Activated T-helper 1 cell treated with anti-CD3 and anti-CD28 coated beads, Interleukin-12 subunit alpha, Interleukin-12 subunit beta, Interleukin-2, Interleukin-4 antibody, amounts not matched to agents 30 ng/mL and 10 ng/mL and 1 ng/mL, durations not matched to agents 14 hours and 24 hours and 36 hours (primary cell): ENCODE results near the gene RBM27. TPM values are rescaled to one million over a fixed set of nuclear protein-coding genes. Genes with fewer than 3 reads are reported as not detected.
"Not testable (repeated sequence)": the region's sequence is repeated elsewhere in the genome, so short reads cannot be mapped to it uniquely, and the experiment has no call there.

Source experiments
- DNase-seq: peaks from one replicate; pipeline ENCODE4 v3.0.0; 2021; ENCODE audit warnings: low spot score
- H3K27ac Mint-ChIP-seq: one replicate; pipeline ENCODE4 v1.8.0; 2021; ENCODE audit warnings: mild to moderate bottlenecking, mixed read lengths
- H3K27me3 Mint-ChIP-seq: one replicate; pipeline ENCODE4 v1.8.0; 2022; ENCODE audit warnings: mild to moderate bottlenecking, moderate library complexity, mixed read lengths; ENCODE audit not compliant: insufficient read depth
- H3K36me3 Mint-ChIP-seq: one replicate; pipeline ENCODE4 v1.8.0; 2021; ENCODE audit warnings: low read depth, mixed read lengths
- H3K4me1 Mint-ChIP-seq: one replicate; pipeline ENCODE4 v1.8.0; 2021; ENCODE audit warnings: low read depth, mixed read lengths
- H3K4me3 Mint-ChIP-seq: one replicate; pipeline ENCODE4 v1.8.0; 2021; ENCODE audit warnings: mild to moderate bottlenecking, moderate library complexity, mixed read lengths
- H3K9me3 Mint-ChIP-seq: one replicate; pipeline ENCODE4 v1.8.0; 2021; ENCODE audit warnings: mixed read lengths
- intact Hi-C: fragments of 100-400 bp; cut with micrococcal nuclease; formaldehyde crosslinking; loops from one replicate; pipeline ENCODE4 v1.15.1; 2024
- total RNA-seq: library from RNA; stranded (reverse); gene quantifications from 2 replicates; pipeline ENCODE4 v1.2.3, GENCODE V29; 2022

RBM27 gene
- 31.2 and 33.5 TPM in 2 replicates for total RNA-seq

GRCh38 chr5:146203011-146203871 lies at the start of gene RBM27:
RBM27 (plus strand) TSS chr5:146203605; CDS start chr5:146203766, 161 bp downstream.
- Mint-ChIP-seq H3K27me3 (no peaks in the 10 kb centered on the region), H3K4me3 (no peak within 1 kb of the TSS), H3K36me3 (no peaks in the 10 kb centered on the region), H3K9me3 (no peaks in the 10 kb centered on the region), H3K4me1 (no peaks in the 10 kb centered on the region), H3K27ac (no peak within 1 kb of the TSS)
- intact Hi-C loops = loop anchor here (1.0 to 2.0 kb wide), 5 partner anchors 21 to 266 kb away; partner anchors contain the start of genes LARS1, SH3RF2 and TCERG1
- peak; percentile 97 for DNase-seq

- intact Hi-C loops = loop anchor here (5.0 kb wide), 1 partner anchor 36 kb away; no protein-coding TSS in a partner anchor
- no peak for DNase-seq
- no peak overlapping the region for H3K27ac Mint-ChIP-seq
- H3K4me3 Mint-ChIP-seq = no peak overlapping the region
- H3K4me1 Mint-ChIP-seq = peaks cover 6% of the 10 kb centered on the region
- no peaks in the 10 kb centered on the region for H3K9me3 Mint-ChIP-seq
- peaks cover 52% of the 10 kb centered on the region for H3K36me3 Mint-ChIP-seq
- no peaks in the 10 kb centered on the region for H3K27me3 Mint-ChIP-seq
Measured at GRCh38 chr5:146158255-146158654, 45.1 kb upstream of the RBM27 start.

- intact Hi-C loops = loop anchor here (10.0 kb wide), 1 partner anchor 100 kb away; no protein-coding TSS in a partner anchor
- DNase-seq = no peak
- peaks cover 60% of the 10 kb centered on the region for H3K36me3 Mint-ChIP-seq
- H3K4me1 Mint-ChIP-seq = peaks cover 4% of the 10 kb centered on the region
- H3K27me3 Mint-ChIP-seq = no peaks in the 10 kb centered on the region
- no peaks in the 10 kb centered on the region for H3K9me3 Mint-ChIP-seq
- no peak overlapping the region for H3K4me3 Mint-ChIP-seq
- no peak overlapping the region for H3K27ac Mint-ChIP-seq
Measured at GRCh38 chr5:146164382-146164781, 39.0 kb upstream of the RBM27 start.

GRCh38 chr5:146165460-146165859 lies 37.9 kb upstream of the RBM27 start:
- peaks cover 4% of the 10 kb centered on the region for H3K4me1 Mint-ChIP-seq
- H3K4me3 Mint-ChIP-seq = no peak overlapping the region

GRCh38 chr5:146165903-146166302 lies 37.5 kb upstream of the RBM27 start:
- Mint-ChIP-seq H3K27me3 (no peaks in the 10 kb centered on the region), H3K4me3 (no peak overlapping the region), H3K9me3 (no peaks in the 10 kb centered on the region), H3K36me3 (peaks cover 61% of the 10 kb centered on the region), H3K27ac (no peak overlapping the region), H3K4me1 (peaks cover 4% of the 10 kb centered on the region)
- intact Hi-C loops = loop anchor here (5.0 to 10.0 kb wide), 3 partner anchors 39 to 316 kb away; no protein-coding TSS in a partner anchor
- DNase-seq = no peak

More at GRCh38 chr5:146165460-146165859, 37.9 kb upstream of the RBM27 start:
- intact Hi-C loops = loop anchor here (5.0 to 10.0 kb wide), 3 partner anchors 38 to 317 kb away; no protein-coding TSS in a partner anchor
- Mint-ChIP-seq H3K36me3 (peaks cover 59% of the 10 kb centered on the region), H3K27ac (no peak overlapping the region), H3K9me3 (no peaks in the 10 kb centered on the region), H3K27me3 (no peaks in the 10 kb centered on the region)
- DNase-seq = no peak

GRCh38 chr5:146169076-146169475 lies 34.3 kb upstream of the RBM27 start:
- Mint-ChIP-seq H3K4me3 (no peak overlapping the region), H3K36me3 (peaks cover 51% of the 10 kb centered on the region), H3K27me3 (no peaks in the 10 kb centered on the region), H3K9me3 (no peaks in the 10 kb centered on the region), H3K27ac (no peak overlapping the region), H3K4me1 (peaks cover 17% of the 10 kb centered on the region)
- intact Hi-C loops = loop anchor here (5.0 to 10.0 kb wide), 3 partner anchors 42 to 313 kb away; no protein-coding TSS in a partner anchor
- DNase-seq = no peak

- H3K36me3 Mint-ChIP-seq = peaks cover 35% of the 10 kb centered on the region
- not testable (repeated sequence) for H3K9me3 Mint-ChIP-seq, H3K4me3 Mint-ChIP-seq, H3K27me3 Mint-ChIP-seq, H3K27ac Mint-ChIP-seq, DNase-seq
- intact Hi-C loops = loop anchor here (5.0 kb wide), 1 partner anchor 34 kb away; no protein-coding TSS in a partner anchor
- peaks cover 13% of the 10 kb centered on the region for H3K4me1 Mint-ChIP-seq
Measured at GRCh38 chr5:146173049-146173448, 30.4 kb upstream of the RBM27 start.

GRCh38 chr5:146173597-146173996 lies 29.8 kb upstream of the RBM27 start:
- Mint-ChIP-seq H3K36me3 (peaks cover 33% of the 10 kb centered on the region), H3K27ac (peak overlapping the region; percentile 9), H3K9me3 (no peaks in the 10 kb centered on the region), H3K4me1 (peaks cover 15% of the 10 kb centered on the region), H3K4me3 (no peak overlapping the region), H3K27me3 (no peaks in the 10 kb centered on the region)
- DNase-seq = no peak
- intact Hi-C loops = loop anchor here (5.0 kb wide), 1 partner anchor 34 kb away; no protein-coding TSS in a partner anchor

GRCh38 chr5:146176805-146177204 lies 26.6 kb upstream of the RBM27 start:
- intact Hi-C loops = no loop called here
- no peaks in the 10 kb centered on the region for H3K27me3 Mint-ChIP-seq

GRCh38 chr5:146179696-146180095 lies 23.7 kb upstream of the RBM27 start:
- Mint-ChIP-seq H3K27ac (no peak overlapping the region), H3K27me3 (no peaks in the 10 kb centered on the region), H3K4me3 (peak overlapping the region; percentile 99), H3K9me3 (no peaks in the 10 kb centered on the region), H3K36me3 (peaks cover 24% of the 10 kb centered on the region), H3K4me1 (peaks cover 12% of the 10 kb centered on the region)
- DNase-seq = no peak
- intact Hi-C loops = loop anchor here (5.0 kb wide), 2 partner anchors 93 to 237 kb away; no protein-coding TSS in a partner anchor

More at GRCh38 chr5:146176805-146177204, 26.6 kb upstream of the RBM27 start:
- H3K27ac Mint-ChIP-seq = no peak overlapping the region
- peaks cover 25% of the 10 kb centered on the region for H3K4me1 Mint-ChIP-seq
- no peak overlapping the region for H3K4me3 Mint-ChIP-seq
- DNase-seq = no peak
- H3K36me3 Mint-ChIP-seq = peaks cover 27% of the 10 kb centered on the region
- H3K9me3 Mint-ChIP-seq = no peaks in the 10 kb centered on the region

- peaks cover 21% of the 10 kb centered on the region for H3K4me1 Mint-ChIP-seq
- not testable (repeated sequence) for H3K9me3 Mint-ChIP-seq, H3K27me3 Mint-ChIP-seq, DNase-seq
- H3K27ac Mint-ChIP-seq = peak overlapping the region; percentile 98
- intact Hi-C loops = loop anchor here (5.0 kb wide), 2 partner anchors 89 to 241 kb away; no protein-coding TSS in a partner anchor
- H3K4me3 Mint-ChIP-seq = peak overlapping the region; percentile 99
- H3K36me3 Mint-ChIP-seq = peaks cover 17% of the 10 kb centered on the region
Measured at GRCh38 chr5:146183403-146183802, 20.0 kb upstream of the RBM27 start.

GRCh38 chr5:146185161-146185560 lies 18.2 kb upstream of the RBM27 start:
- Mint-ChIP-seq H3K9me3 (no peaks in the 10 kb centered on the region), H3K36me3 (peaks cover 8% of the 10 kb centered on the region), H3K4me3 (peak overlapping the region; percentile 20), H3K4me1 (peaks cover 9% of the 10 kb centered on the region), H3K27me3 (peaks cover 7% of the 10 kb centered on the region), H3K27ac (peak overlapping the region; percentile 56)
- intact Hi-C loops = no loop called here
- no peak for DNase-seq

- intact Hi-C loops = no loop called here
- no peaks in the 10 kb centered on the region for H3K9me3 Mint-ChIP-seq
- H3K4me1 Mint-ChIP-seq = peaks cover 9% of the 10 kb centered on the region
- no peak overlapping the region for H3K27ac Mint-ChIP-seq
- H3K4me3 Mint-ChIP-seq = no peak overlapping the region
- peaks cover 10% of the 10 kb centered on the region for H3K27me3 Mint-ChIP-seq
- no peaks in the 10 kb centered on the region for H3K36me3 Mint-ChIP-seq
- DNase-seq = no peak
Measured at GRCh38 chr5:146188358-146188757, 15.0 kb upstream of the RBM27 start.
